GM19099 (cell line): Measurements from ENCODE around the gene ARPIN.

ENCODE experiments used
- POLR2A ChIP-seq: IDR thresholded peaks from 3 replicates; pipeline ENCODE4 v1.6.1; 2011; ENCODE audit warnings: low read depth; ENCODE audit not compliant: insufficient read length; ENCODE audit errors: extremely low read depth

Gene ARPIN

GRCh38 chr15:89863918-89864317 is 48.8 kb downstream of the ARPIN start:
- no peak for TF ChIP-seq POLR2A

GRCh38 chr15:89860891-89861290 is 51.9 kb downstream of the ARPIN start:
- no peak for TF ChIP-seq POLR2A

- TF ChIP-seq POLR2A: no peak
Observed at GRCh38 chr15:89860431-89860830, 52.3 kb downstream of the ARPIN start.

GRCh38 chr15:89858661-89859458 is 53.9 kb downstream of the ARPIN start:
- TF ChIP-seq POLR2A: no peak

GRCh38 chr15:89857673-89858072 is 55.1 kb downstream of the ARPIN start:
- TF ChIP-seq POLR2A: no peak

GRCh38 chr15:89855948-89856347 is 56.8 kb downstream of the ARPIN start:
- TF ChIP-seq POLR2A: no peak

GRCh38 chr15:89852342-89852995 is 60.3 kb downstream of the ARPIN start:
- no peak for TF ChIP-seq POLR2A

- TF ChIP-seq POLR2A: no peak
Observed at GRCh38 chr15:89851673-89852341, 60.9 kb downstream of the ARPIN start.

- TF ChIP-seq POLR2A: no peak
Observed at GRCh38 chr15:89848970-89849292, 63.8 kb downstream of the ARPIN start.

GRCh38 chr15:89847101-89847500 is 65.7 kb downstream of the ARPIN start:
- no peak for TF ChIP-seq POLR2A

GRCh38 chr15:89845305-89845893 is 67.4 kb downstream of the ARPIN start:
- TF ChIP-seq POLR2A: no peak
